Vagina (tissue), 2 donors: ENCODE results near the gene CBX2.

Source experiments
- CTCF ChIP-seq, 3 experiments: fragments of 450-650 bp in 2 of 3; fragments of 200-600 bp in 1 of 3; sonication (generic) in 1 of 3; IDR thresholded peaks; one replicate each; pipeline ENCODE4 v1.5.1; 2017 to 2019; ENCODE audit warnings: antibody characterized with exemption in 3 of 3, mild to moderate bottlenecking in 2 of 3, moderate library complexity in 2 of 3
- POLR2A ChIP-seq, 2 donors: fragments of 450-650 bp; IDR thresholded peaks; one replicate each; pipeline ENCODE4 v1.6.1; 2017; ENCODE audit warnings: antibody characterized with exemption in 2 of 2, mild to moderate bottlenecking in 2 of 2, moderate library complexity in 2 of 2

- TF ChIP-seq CTCF (IDR thresholded peaks at IDR 0.05) (no peak), POLR2A (IDR thresholded peaks at IDR 0.05) (no peak)
Observed at GRCh38 chr17:79739148-79740062, 38.5 kb upstream of the CBX2 start.
